ENCODE results near the gene C1QTNF8. TPM values are rescaled to one million over a fixed set of nuclear protein-coding genes. Genes with fewer than 3 reads are reported as not detected.

The C1QTNF8 gene
- total and polyA plus RNA-seq, 2 of the 8 experiments (the other 6 are each of a cell fraction or from before 2014, with no cell fraction given): not detected

- TF ChIP-seq, protein P1, sequence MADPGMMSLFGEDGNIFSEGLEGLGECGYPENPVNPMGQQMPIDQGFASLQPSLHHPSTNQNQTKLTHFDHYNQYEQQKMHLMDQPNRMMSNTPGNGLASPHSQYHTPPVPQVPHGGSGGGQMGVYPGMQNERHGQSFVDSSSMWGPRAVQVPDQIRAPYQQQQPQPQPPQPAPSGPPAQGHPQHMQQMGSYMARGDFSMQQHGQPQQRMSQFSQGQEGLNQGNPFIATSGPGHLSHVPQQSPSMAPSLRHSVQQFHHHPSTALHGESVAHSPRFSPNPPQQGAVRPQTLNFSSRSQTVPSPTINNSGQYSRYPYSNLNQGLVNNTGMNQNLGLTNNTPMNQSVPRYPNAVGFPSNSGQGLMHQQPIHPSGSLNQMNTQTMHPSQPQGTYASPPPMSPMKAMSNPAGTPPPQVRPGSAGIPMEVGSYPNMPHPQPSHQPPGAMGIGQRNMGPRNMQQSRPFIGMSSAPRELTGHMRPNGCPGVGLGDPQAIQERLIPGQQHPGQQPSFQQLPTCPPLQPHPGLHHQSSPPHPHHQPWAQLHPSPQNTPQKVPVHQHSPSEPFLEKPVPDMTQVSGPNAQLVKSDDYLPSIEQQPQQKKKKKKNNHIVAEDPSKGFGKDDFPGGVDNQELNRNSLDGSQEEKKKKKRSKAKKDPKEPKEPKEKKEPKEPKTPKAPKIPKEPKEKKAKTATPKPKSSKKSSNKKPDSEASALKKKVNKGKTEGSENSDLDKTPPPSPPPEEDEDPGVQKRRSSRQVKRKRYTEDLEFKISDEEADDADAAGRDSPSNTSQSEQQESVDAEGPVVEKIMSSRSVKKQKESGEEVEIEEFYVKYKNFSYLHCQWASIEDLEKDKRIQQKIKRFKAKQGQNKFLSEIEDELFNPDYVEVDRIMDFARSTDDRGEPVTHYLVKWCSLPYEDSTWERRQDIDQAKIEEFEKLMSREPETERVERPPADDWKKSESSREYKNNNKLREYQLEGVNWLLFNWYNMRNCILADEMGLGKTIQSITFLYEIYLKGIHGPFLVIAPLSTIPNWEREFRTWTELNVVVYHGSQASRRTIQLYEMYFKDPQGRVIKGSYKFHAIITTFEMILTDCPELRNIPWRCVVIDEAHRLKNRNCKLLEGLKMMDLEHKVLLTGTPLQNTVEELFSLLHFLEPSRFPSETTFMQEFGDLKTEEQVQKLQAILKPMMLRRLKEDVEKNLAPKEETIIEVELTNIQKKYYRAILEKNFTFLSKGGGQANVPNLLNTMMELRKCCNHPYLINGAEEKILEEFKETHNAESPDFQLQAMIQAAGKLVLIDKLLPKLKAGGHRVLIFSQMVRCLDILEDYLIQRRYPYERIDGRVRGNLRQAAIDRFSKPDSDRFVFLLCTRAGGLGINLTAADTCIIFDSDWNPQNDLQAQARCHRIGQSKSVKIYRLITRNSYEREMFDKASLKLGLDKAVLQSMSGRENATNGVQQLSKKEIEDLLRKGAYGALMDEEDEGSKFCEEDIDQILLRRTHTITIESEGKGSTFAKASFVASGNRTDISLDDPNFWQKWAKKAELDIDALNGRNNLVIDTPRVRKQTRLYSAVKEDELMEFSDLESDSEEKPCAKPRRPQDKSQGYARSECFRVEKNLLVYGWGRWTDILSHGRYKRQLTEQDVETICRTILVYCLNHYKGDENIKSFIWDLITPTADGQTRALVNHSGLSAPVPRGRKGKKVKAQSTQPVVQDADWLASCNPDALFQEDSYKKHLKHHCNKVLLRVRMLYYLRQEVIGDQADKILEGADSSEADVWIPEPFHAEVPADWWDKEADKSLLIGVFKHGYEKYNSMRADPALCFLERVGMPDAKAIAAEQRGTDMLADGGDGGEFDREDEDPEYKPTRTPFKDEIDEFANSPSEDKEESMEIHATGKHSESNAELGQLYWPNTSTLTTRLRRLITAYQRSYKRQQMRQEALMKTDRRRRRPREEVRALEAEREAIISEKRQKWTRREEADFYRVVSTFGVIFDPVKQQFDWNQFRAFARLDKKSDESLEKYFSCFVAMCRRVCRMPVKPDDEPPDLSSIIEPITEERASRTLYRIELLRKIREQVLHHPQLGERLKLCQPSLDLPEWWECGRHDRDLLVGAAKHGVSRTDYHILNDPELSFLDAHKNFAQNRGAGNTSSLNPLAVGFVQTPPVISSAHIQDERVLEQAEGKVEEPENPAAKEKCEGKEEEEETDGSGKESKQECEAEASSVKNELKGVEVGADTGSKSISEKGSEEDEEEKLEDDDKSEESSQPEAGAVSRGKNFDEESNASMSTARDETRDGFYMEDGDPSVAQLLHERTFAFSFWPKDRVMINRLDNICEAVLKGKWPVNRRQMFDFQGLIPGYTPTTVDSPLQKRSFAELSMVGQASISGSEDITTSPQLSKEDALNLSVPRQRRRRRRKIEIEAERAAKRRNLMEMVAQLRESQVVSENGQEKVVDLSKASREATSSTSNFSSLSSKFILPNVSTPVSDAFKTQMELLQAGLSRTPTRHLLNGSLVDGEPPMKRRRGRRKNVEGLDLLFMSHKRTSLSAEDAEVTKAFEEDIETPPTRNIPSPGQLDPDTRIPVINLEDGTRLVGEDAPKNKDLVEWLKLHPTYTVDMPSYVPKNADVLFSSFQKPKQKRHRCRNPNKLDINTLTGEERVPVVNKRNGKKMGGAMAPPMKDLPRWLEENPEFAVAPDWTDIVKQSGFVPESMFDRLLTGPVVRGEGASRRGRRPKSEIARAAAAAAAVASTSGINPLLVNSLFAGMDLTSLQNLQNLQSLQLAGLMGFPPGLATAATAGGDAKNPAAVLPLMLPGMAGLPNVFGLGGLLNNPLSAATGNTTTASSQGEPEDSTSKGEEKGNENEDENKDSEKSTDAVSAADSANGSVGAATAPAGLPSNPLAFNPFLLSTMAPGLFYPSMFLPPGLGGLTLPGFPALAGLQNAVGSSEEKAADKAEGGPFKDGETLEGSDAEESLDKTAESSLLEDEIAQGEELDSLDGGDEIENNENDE (IDR thresholded peaks at IDR 0.05; ENCODE audit: insufficient replicate concordance, low read length): no peak
- TF ChIP-seq, protein P2, sequence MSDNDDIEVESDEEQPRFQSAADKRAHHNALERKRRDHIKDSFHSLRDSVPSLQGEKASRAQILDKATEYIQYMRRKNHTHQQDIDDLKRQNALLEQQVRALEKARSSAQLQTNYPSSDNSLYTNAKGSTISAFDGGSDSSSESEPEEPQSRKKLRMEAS (IDR thresholded peaks at IDR 0.05): no peak
- no peak for TF ChIP-seq BACH1 (IDR thresholded peaks at IDR 0.05; ENCODE audit: low read length)
- no peak for TF ChIP-seq SP2 (IDR thresholded peaks at IDR 0.05; ENCODE audit: low read length)
- TF ChIP-seq POU5F1 (IDR thresholded peaks at IDR 0.05; ENCODE audit: low read depth, low read length): no peak
Measured at GRCh38 chr16:1102333-1102700, 6.3 kb upstream of the C1QTNF8 start (continued).

Data from H1 (cell line).